Fibroblast of peridontal ligament (primary cell): Measurements from ENCODE around the gene LTBP3.
A peak's percentile ranks its signal among the peaks of the same experiment; 100 is the strongest.

Experiments
- DNase-seq: peaks from one replicate; pipeline ENCODE4 v3.0.0-alpha.2; 2010; ENCODE audit errors: extremely low read depth

The LTBP3 gene

GRCh38 chr11:65585396-65586246 is 27.5 kb upstream of the LTBP3 start:
- no peak for DNase-seq

DNA sequence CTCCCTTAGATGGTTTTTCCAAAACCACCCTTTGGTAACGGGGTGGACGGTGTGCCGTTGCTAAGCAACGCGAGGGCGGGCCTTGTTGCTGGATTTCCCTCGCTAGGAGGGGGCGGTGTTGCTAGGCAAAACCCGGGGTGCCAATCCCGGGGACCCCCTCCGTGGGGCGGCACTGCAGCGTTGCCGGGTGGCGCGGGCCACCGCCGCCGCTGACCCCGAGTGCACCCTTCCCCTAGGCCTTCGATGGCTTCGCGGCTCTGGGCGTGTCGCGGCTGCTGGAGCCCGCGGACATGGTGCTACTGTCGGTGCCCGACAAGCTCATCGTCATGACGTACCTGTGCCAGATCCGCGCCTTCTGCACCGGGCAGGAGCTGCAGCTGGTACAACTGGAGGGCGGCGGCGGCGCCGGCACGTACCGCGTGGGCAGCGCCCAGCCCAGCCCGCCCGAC is 26.6 kb upstream of the LTBP3 start:
- DNase-seq: no peak

GRCh38 chr11:65584106-65584505 is 25.9 kb upstream of the LTBP3 start:
- no peak for DNase-seq

GRCh38 chr11:65583589-65583988 is 25.4 kb upstream of the LTBP3 start:
- DNase-seq: no peak

DNA sequence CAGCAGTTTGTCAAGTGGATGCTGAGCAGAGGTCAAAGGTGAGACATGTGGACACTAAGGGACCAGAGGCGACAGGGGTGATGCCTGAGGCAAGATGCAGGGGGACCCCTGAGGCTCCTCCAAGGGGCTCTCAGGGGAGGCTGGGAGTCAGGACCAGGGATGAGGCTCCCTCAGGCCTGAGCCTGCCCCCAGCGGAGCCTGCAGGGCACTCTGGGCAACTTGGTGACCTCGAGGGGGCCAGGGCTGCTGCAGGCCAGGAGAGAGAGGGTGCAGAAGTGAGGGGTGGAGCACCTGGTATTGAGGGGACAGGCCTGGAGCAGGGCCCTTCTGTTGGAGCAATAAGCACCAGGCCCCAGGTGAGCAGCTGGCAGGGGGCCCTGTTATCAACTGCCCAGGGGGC is 23.8 kb upstream of the LTBP3 start:
- no peak for DNase-seq

- no peak for DNase-seq
Observed at GRCh38 chr11:65580756-65581155, 22.6 kb upstream of the LTBP3 start.

DNA sequence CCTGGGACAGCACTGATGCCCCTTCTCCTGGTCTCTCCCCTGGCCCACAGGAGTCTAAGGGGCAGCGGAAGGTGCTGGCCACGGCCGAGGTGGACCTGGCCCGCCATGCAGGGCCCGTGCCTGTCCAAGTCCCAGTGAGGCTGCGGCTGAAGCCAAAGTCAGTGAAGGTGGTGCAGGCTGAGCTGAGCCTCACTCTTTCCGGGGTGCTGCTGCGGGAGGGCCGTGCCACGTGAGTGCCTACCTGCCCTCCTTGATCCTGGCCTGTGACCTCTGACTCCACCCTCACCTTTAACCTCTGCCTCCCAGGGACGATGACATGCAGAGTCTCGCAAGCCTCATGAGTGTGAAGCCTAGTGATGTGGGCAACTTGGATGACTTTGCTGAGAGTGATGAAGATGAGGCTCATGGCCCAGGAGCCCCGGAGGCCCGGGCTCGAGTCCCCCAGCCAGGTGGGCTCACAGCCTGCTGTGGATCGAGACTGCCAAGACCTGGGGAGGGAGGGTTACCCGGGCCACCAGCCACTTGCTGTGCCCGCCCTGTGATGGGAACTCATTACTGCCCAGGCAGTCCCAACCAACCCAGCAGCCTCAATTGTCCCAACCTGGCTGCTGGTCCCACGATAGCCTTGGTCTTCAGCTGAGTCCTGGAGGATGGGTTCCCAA is 22.0 kb upstream of the LTBP3 start:
- DNase-seq: no peak

DNA sequence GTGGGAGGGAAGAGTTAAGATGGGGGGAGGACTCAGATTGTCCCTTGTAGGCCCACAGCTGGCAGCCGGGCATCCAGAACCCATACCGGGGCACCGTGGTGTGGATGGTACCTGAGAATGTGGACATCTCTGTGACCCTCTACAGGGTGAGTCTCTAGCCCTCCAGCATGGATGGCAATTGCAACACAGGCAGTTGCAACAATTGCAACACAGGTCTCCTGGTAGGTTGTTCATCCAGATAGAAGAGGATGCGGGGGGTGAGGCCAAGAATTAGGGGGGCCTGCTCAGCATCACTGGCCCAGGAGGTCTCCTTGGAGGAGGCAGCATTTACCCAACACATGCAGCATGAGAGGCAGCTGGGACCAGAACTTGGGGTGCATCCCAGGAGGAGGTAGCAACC is 21.1 kb upstream of the LTBP3 start:
- no peak for DNase-seq

GRCh38 chr11:65578667-65579066 is 20.5 kb upstream of the LTBP3 start:
- DNase-seq: no peak

DNA sequence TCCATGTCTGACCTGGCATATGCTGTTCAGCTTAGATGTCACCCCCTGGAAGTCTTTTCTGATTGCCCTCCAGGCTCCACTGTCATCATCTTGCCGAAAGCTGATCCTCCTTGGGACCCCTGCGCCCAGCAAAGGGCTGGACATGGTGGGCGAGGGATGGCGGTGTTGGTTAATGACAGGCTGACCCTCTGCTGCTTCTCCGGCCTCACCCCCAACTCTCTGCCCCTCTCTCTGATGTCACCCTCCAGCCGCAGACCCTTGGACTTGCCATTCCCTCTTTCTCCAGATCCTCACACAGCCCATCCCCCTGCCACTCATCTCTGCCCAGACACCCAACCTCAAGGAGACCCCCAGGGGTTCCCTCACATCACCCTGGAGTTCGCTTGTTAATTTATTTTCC is 20.0 kb upstream of the LTBP3 start:
- DNase-seq: no peak

- no peak for DNase-seq
Observed at GRCh38 chr11:65577756-65578109, 19.6 kb upstream of the LTBP3 start.

DNA sequence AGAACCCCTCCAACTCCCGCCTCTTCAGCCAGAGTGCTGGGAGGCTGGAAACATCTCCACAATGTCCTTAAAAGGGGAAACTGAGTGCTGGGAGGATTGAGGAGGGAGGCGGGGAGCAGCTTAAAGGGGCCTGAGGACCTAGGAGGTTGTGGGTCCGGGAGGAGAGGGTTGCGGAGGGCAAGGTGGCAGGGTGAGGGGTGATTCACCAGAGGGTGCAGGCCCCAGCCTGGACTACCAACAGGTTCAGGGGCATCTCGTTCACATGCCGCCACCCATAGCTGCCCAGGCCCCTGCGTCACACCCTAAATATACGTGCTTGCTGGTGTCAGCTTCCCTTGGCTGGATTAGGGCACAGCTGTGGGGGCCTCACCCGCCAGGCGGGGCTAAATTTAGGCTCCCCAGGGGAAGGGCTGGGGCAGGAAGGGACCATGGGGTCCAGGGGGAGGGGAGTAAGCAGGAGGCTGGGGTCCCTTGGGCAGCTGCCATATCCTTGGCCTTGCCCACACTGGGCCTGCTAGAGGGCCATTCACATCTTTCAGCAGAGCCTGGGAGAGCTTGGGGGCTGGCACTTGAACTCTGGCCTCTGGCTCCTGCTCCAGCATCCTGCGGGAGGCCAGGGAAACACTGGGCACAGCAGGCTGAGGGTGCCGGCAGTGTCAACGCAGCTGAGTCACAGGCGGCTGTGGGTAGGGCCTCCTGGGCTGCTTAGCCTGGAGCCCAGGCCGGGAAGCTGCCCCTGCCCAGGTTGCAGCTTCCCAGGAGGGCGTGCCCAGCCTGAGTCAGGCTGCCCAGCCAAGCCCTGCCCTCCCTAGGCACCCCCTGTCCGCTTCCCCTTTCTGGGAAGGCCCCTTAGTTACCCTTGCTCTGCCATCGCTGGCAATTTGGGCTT is 19.0 kb upstream of the LTBP3 start:
- peak; percentile 58 for DNase-seq

DNA sequence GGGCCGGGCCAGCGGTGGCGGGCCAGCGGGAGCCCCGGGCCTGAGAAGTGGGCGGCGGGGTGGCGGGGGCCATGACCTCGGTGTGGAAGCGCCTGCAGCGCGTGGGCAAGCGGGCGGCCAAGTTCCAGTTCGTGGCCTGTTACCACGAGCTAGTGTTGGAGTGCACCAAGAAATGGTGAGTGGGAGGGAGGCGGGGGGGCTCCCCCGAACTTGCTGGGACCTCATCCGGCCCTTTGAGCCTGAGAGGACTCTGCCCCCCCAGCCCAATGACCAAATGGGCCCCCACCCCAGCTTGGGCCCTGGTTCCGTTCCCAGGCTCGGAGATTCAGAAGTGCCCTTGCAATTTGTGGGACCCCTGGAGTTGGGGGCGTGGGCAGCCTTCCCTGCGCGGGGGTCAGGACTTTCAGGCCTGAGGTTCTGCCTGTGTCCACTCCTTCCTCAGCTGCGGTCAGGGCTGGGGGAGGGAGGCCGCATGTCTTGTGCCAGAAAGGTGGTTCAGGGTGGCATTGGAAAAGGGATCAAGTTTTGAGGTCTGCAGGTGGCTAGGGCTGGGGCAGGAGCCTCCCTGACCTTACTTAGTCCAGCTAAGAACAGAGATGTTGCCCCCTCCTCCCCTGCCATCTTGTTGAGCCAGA is 18.2 kb upstream of the LTBP3 start:
- no peak for DNase-seq

DNA sequence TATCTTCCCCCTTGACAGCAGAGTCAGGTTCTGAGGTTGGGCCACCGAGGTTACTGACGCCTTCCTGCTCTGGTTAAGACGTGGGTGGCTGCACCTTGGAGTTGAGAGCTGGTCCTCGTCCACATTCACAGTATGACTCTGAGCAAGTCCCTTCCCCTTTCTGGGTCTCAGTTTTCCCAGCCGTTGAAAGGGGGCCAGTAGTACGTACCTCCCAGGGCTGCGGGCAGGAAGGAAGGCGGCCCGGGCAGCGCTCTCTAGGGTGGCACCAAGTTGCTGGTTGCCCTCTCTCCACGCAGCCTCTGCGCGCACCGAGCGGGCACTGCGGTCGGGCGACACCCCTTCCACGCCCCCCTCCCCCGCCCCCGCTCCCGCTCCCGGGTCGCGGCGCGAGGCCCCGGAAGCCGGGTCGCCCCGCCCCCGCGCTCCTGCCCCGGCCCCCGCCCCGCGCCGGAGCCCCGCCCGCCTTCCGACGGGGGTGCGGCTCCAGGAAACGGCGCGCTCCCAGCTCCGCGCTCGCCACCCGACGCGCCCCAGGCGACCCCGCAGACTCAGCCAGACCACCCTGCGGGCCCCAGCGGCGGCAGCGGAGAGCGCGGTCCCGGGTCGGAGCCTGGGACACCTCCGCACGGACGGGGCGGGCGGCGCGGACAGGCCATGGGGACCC is 17.5 kb upstream of the LTBP3 start, which contains the start of gene EHBP1L1:
EHBP1L1 (plus strand) TSS at position 486 of the 664 bp plus-strand sequence. CDS start 250 bp downstream, outside the sequence.
- DNase-seq: peak; percentile 45

DNA sequence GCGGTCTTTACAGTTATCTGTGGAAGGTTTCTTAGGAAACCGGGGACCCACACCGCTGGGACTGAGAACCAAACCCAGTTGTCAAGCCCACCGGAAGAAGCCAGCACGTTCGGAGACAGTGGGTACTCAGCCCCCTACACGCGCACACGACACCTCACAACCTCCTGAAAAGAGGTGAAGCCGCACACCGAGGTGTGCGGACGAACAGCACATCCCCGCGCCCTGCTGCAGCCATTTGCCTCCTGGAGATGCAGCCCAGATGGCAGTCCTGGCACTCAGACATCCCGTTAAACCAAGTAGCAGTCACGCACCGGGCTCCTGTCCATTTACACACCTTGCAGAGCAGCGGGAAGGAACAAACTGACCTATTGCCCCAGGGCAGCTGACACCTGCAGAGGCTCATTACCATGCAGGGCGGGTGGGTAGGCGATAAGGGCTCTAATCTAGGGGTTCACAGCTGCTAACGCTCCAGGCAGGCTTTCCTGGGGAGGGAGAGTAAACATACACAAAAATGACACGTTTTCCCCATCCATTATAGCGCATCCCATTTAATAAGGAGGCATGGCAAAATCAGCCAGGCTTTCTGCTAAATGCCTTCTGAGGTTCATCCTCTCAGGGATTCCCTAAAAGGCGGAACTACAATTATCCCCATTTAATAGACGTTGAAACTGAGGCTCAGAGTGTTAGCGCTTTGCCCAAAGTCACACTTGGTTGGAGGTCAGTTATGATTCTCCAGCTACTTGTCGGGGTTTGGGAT is 16.8 kb upstream of the LTBP3 start:
- no peak for DNase-seq

- DNase-seq: peak; percentile 90
Observed at GRCh38 chr11:65574109-65574810, 16.1 kb upstream of the LTBP3 start.

- DNase-seq: no peak
Observed at GRCh38 chr11:65573391-65574079, 15.4 kb upstream of the LTBP3 start.

- peak; percentile 79 for DNase-seq
Observed at GRCh38 chr11:65572356-65573051, 14.3 kb upstream of the LTBP3 start, which contains the start of gene FAM89B. Gene FAM89B (plus strand): TSS chr11:65572538. CDS start chr11:65572670, 132 bp downstream.
